Thymus (tissue), 11 donors: Measurements from ENCODE around the gene OR13G1. TPM values are rescaled to one million over a fixed set of nuclear protein-coding genes. Genes with fewer than 3 reads are reported as not detected.
A peak's percentile ranks its signal among the peaks of the same experiment; 100 is the strongest.

Experiments used
- DNase-seq, 9 donors: peaks; one replicate each; pipeline ENCODE4 v3.0.0-alpha.2; 2013; ENCODE audit warnings: low spot score in 9 of 9, low read depth in 6 of 9, missing footprints in 1 of 9
- H3K27ac ChIP-seq, 2 donors: one replicate each; pipeline ENCODE4 v1.5.1; 2013; ENCODE audit warnings: control low read depth in 1 of 2, low read depth in 1 of 2, low read length in 1 of 2, mild to moderate bottlenecking in 1 of 2, moderate library complexity in 1 of 2
- H3K27me3 ChIP-seq, 2 donors: one replicate each; pipeline ENCODE4 v1.5.1; 2013; ENCODE audit warnings: low read length in 1 of 2; ENCODE audit not compliant: control insufficient read depth in 2 of 2, insufficient read depth in 1 of 2
- H3K36me3 ChIP-seq, 2 donors: one replicate each; pipeline ENCODE4 v1.5.1; 2013; ENCODE audit warnings: low read length in 1 of 2, mild to moderate bottlenecking in 1 of 2, moderate library complexity in 1 of 2; ENCODE audit not compliant: control insufficient read depth in 2 of 2, insufficient read depth in 2 of 2
- H3K4me1 ChIP-seq, 2 donors: one replicate each; pipeline ENCODE4 v1.5.1; 2013; ENCODE audit warnings: low read length in 2 of 2; ENCODE audit not compliant: control insufficient read depth in 2 of 2, insufficient read depth in 2 of 2
- H3K4me3 ChIP-seq, 2 donors: one replicate each; pipeline ENCODE4 v1.5.1; 2013; ENCODE audit warnings: low read length in 2 of 2, control low read depth in 1 of 2, mild to moderate bottlenecking in 1 of 2
- H3K9me3 ChIP-seq, 2 donors: one replicate each; pipeline ENCODE4 v1.5.1; 2013; ENCODE audit warnings: low read length in 1 of 2, mild to moderate bottlenecking in 1 of 2; ENCODE audit not compliant: control insufficient read depth in 2 of 2, insufficient read depth in 1 of 2
- WGBS: extraction: QIAGEN DNeasy Blood & Tissue Kit; methylation state at CpG from one replicate; pipeline ENCODE4 v1.1.7; 2013; 5-methylcytosine and 5-hydroxymethylcytosine counted together
- polyA plus RNA-seq: library from polyadenylated mRNA; stranded (reverse); fragments of 200-250 nt; gene quantifications from one replicate; pipeline ENCODE4 v1.2.3, GENCODE V29; 2013
- total RNA-seq: library from RNA; stranded (reverse); fragments of 120-200 nt; gene quantifications from one replicate; pipeline ENCODE4 v1.2.4, GENCODE V29; 2013
- donor health status: healthy.

OR13G1 gene
- total and polyA plus RNA-seq, 2 donors: not detected

DNA sequence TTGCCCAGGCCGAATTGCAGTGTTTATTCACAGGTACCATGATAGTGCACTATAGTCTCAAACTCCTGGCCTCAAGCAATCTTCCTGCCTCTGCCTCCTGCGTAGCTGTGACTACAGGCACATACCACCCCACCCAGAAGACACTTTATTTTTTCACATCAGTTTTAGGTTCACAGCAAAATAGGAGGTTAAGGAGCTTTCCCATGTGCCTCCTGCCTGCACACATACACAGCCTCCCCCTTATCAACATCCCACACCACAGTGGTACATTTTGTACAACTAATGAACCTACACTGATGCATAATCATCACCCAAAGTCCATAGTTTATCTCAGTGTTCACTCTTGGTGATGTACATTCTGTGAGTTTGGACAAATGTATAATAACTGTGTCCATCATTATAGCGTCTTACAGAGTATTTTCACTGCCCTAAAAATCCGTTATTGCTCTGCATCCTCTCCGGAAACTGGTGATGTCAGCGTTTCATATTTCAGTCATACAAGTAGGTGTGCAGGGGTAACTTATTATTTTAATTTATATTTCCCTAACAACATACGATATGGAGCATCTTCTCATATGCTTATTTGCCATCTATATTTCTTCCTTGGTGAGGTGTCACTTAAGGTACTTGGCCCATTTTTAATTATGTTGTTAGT, 23.2 kb downstream of the OR13G1 start:
- no peak overlapping the region for H3K27ac ChIP-seq
- no peaks in the 10 kb centered on the region for H3K4me1 ChIP-seq
- H3K9me3 ChIP-seq: no peaks in the 10 kb centered on the region
- H3K27me3 ChIP-seq: no peaks in the 10 kb centered on the region
- no peak for DNase-seq
- H3K4me3 ChIP-seq: no peak overlapping the region
- no peaks in the 10 kb centered on the region for H3K36me3 ChIP-seq
- 91% methylated on average over 7 of the region's 7 CpGs for WGBS

DNA sequence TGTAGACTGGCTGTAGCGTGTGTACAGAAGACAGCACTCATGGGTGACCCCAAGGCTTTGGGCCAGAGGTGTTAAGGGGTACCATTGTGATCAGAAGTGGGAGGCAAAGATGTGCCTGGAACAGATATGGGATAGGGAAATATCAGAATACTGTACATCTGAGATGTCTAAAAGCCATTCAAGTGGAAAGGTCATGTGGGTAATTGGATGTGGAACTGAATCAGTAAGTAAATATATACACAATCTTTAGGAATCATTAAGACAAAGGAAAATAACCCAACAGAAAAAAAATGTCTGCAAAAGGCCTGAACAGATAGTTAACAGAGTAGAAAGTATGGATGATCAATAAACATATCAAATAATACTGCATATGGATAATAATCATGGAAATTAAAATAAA, 26.5 kb downstream of the OR13G1 start:
- H3K27me3 ChIP-seq: no peaks in the 10 kb centered on the region
- WGBS: 94% methylated on average over 1 of the region's 1 CpG
- no peaks in the 10 kb centered on the region for H3K9me3 ChIP-seq
- H3K27ac ChIP-seq: no peak overlapping the region
- no peak for DNase-seq
- no peak overlapping the region for H3K4me3 ChIP-seq
- no peaks in the 10 kb centered on the region for H3K36me3 ChIP-seq
- no peaks in the 10 kb centered on the region for H3K4me1 ChIP-seq

DNA sequence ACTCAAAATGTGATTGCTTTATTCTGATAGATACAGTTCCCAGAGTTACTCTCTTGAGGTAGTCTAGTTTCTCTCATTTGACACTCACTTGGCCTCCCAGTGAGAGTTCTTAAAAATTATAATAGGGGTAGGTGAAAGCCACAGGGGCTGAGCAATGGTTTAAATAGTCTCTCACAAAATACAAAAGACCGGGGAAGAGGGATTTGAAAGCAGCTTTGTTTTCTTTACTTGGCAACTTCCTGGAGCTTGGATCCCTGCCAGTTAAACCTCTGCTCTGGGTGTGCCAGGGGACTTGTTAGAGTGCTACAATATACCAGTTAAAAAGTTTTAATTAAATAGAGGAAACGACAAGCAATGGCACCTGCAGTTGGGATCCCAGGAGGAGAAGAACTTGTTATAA, 31.7 kb downstream of the OR13G1 start:
- no peaks in the 10 kb centered on the region for H3K9me3 ChIP-seq
- H3K36me3 ChIP-seq: no peaks in the 10 kb centered on the region
- H3K4me3 ChIP-seq: no peak overlapping the region
- DNase-seq: no peak
- H3K4me1 ChIP-seq: no peaks in the 10 kb centered on the region
- no peak overlapping the region for H3K27ac ChIP-seq
- H3K27me3 ChIP-seq: no peaks in the 10 kb centered on the region
- WGBS: 15% methylated on average over 2 of the region's 2 CpGs

DNA sequence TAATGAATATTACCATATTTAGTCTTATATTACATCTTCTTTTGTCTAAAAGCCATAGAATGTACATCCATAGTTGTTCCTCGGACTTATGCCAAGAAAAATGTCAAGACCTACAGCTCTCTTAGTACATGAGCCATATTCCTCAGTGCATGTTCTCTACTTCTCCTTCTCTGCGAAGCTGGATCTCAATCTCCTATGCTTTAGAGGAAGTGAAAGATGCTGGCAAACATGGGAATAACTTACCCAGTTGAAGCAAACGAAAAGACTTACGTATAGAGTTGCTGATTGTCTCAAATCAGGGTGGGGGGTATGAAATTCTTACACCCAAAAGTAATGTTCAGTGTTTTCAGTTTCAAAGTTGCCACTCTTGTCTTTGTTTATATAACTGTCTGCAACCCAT, 32.7 kb downstream of the OR13G1 start:
- no peaks in the 10 kb centered on the region for H3K9me3 ChIP-seq
- no peak overlapping the region for H3K27ac ChIP-seq
- H3K4me3 ChIP-seq: no peak overlapping the region
- no peaks in the 10 kb centered on the region for H3K36me3 ChIP-seq
- no peak for DNase-seq
- no peaks in the 10 kb centered on the region for H3K27me3 ChIP-seq
- H3K4me1 ChIP-seq: no peaks in the 10 kb centered on the region
- 94% methylated on average over 4 of the region's 4 CpGs for WGBS

DNA sequence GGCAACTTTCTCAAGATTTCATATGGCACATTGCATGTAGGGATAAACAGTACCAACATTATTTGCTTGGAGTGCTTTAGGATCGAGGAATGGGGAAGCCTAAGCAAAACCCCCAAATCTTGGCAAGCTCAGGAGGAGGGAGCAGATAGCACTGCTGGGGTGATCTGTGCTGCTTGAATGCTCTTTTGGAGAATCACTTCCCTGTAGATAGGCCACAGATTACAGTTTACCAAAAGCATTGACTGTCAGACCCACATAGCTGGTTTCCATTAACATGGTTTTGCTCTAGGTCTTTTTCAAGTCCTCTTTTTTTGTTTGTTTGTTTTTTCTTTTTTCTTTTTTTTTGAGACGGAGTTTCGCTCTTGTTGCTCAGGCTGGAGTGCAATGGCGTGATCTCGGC, 36.8 kb downstream of the OR13G1 start:
- 93% methylated on average over 5 of the region's 5 CpGs for WGBS
- Histone ChIP-seq H3K27me3 (peaks cover 0 to 9% of the 10 kb centered on the region in 2 donors), H3K36me3 (no peaks in the 10 kb centered on the region), H3K4me3 (no peak overlapping the region), H3K4me1 (peaks cover 0 to 7% of the 10 kb centered on the region in 2 donors), H3K27ac (no peak overlapping the region), H3K9me3 (peaks cover 0 to 5% of the 10 kb centered on the region in 2 donors)
- DNase-seq: no peak

DNA sequence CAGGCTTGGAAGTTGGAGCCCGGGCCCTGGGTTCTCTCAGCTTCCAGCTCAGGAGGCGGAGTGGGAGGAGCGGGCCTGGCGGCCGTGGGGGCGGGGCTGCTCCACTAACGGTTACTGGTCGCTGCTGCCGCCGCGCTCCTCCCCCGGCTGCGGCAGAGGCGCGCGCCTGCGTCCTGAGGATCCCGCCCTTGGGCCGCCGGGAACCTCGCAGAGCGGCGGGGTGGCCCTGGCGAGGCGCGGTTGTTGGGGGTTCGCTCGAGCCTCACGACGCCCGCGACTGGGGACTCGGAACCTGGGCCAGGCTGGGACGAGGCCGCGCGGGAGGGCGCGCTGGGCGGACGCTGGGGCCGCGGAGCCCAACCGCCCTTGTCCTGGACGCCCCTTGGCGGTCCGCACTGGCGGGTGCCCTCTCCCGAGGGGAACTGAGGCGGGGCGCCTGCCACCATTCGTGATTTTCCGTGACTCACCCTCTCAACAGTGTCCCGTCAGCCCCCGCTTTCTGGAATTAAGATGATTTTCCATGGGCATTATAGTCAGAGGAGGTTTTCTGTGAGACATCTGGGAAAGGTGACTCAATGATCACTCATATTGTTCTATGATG, 40.1 kb downstream of the OR13G1 start:
- peaks cover 0 to 7% of the 10 kb centered on the region in 2 donors for H3K4me1 ChIP-seq
- peaks cover 0 to 9% of the 10 kb centered on the region in 2 donors for H3K27me3 ChIP-seq
- DNase-seq: peak; percentile 11 to 74 (median 48)
- peak overlapping the region in 1 of 2 donors; percentile 40 for H3K4me3 ChIP-seq
- H3K36me3 ChIP-seq: no peaks in the 10 kb centered on the region
- 15% methylated on average over 55 of the region's 55 CpGs for WGBS
- H3K27ac ChIP-seq: no peak overlapping the region
- H3K9me3 ChIP-seq: peaks cover 0 to 5% of the 10 kb centered on the region in 2 donors

DNA sequence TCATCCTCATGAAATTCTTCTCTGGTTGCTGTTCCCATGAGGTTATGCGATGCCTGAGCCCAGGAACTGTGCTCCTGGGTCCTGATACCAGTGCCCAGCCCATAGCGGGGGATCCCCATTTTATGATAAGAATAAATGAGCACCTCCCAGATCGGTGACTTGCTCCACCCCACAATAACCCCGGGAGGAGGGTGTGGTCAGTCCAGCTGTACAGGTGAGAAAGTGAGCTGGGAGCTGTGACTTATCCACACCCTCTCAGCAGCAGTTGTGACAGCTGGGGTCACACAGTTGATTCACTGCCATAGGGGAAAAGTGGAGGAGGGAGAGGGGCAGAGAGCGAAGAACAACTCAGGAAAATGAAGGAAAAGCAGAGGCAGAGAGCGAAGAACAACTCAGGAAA, 40.8 kb downstream of the OR13G1 start:
- no peak for DNase-seq
- H3K4me1 ChIP-seq: peaks cover 0 to 7% of the 10 kb centered on the region in 2 donors
- H3K27me3 ChIP-seq: peaks cover 0 to 9% of the 10 kb centered on the region in 2 donors
- WGBS: 95% methylated on average over 6 of the region's 6 CpGs
- H3K4me3 ChIP-seq: no peak overlapping the region
- no peak overlapping the region for H3K27ac ChIP-seq
- H3K36me3 ChIP-seq: no peaks in the 10 kb centered on the region
- H3K9me3 ChIP-seq: peaks cover 0 to 5% of the 10 kb centered on the region in 2 donors

DNA sequence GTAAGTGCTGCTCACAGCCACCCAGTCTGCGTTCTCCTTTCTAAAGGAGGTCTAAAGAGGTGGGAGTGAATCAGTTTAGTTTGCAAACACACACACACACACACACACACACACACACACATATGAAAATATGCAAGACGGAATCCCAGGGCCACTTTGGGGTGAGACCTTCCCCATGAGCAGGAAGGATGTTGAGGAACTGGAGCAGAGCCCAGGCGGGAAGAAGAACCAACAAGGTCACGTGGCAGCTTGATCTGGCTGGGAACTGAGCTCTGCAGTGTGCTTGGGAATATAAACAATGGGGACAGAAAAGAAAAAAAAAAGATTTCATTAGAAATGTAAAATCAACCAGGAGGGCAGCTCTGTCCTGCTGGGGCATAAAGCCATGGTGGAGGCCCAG, 41.5 kb downstream of the OR13G1 start:
- H3K36me3 ChIP-seq: no peaks in the 10 kb centered on the region
- no peak for DNase-seq
- H3K4me1 ChIP-seq: peaks cover 0 to 7% of the 10 kb centered on the region in 2 donors
- no peak overlapping the region for H3K27ac ChIP-seq
- H3K4me3 ChIP-seq: no peak overlapping the region
- 96% methylated on average over 4 of the region's 4 CpGs for WGBS
- H3K9me3 ChIP-seq: peaks cover 0 to 5% of the 10 kb centered on the region in 2 donors
- H3K27me3 ChIP-seq: peaks cover 0 to 9% of the 10 kb centered on the region in 2 donors

DNA sequence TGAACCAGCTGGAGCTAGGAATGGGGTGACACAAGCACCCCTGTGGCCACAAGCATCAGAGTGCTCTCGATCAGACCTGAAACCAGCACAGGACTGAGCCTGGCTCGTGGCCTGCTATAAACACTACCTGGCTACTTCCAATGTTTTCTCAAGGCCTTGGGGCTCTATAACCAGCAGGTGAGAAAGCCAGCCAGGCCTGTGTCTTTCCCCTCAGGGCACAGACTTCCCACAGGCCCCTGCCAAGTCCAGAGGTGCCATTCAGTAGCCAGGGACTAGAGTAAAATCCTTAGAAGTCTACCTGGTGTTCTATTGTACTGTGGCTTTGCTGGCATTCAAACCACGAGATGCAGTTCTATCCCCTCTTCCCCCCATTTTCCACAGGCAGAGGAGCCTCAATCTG, 51.6 kb downstream of the OR13G1 start:
- H3K9me3 ChIP-seq: no peaks in the 10 kb centered on the region
- no peaks in the 10 kb centered on the region for H3K27me3 ChIP-seq
- no peak overlapping the region for H3K4me3 ChIP-seq
- no peaks in the 10 kb centered on the region for H3K36me3 ChIP-seq
- H3K27ac ChIP-seq: no peak overlapping the region
- DNase-seq: no peak
- WGBS: 63% methylated on average over 3 of the region's 3 CpGs
- H3K4me1 ChIP-seq: no peaks in the 10 kb centered on the region
